GM12878 (cell line): ENCODE measurements around the gene MAML2.

Experiments
- CHD2 ChIP-seq: IDR thresholded peaks from 2 replicates; pipeline ENCODE4 v1.6.1; 2011; ENCODE audit warnings: low read depth, low read length, improper control_type of control experiment, borderline replicate concordance
- CHD4 ChIP-seq: fragments of 200-600 bp; sonication (generic); IDR thresholded peaks from 2 replicates; pipeline ENCODE4 v1.6.1; 2016; ENCODE audit warnings: mild to moderate bottlenecking
- CTCF ChIP-seq, 3 experiments: IDR thresholded peaks in 2 of 3; conservative IDR thresholded peaks in 1 of 3; 2 replicates each; pipeline ENCODE4 v1.5.1; 2011; ENCODE audit warnings: low read depth in 3 of 3, low read length in 3 of 3, mild to moderate bottlenecking in 3 of 3, control low read depth in 2 of 3, moderate library complexity in 2 of 3, inconsistent platforms in 1 of 3, mixed read lengths in 1 of 3; ENCODE audit not compliant: control insufficient read depth in 2 of 3, insufficient read depth in 1 of 3; ENCODE audit errors: extremely low read depth in 1 of 3
- HCFC1 ChIP-seq: fragments of 150-350 bp; IDR thresholded peaks from 2 replicates; pipeline ENCODE4 v1.6.1; 2014; ENCODE audit warnings: low read length
- NFIC ChIP-seq: IDR thresholded peaks from 2 replicates; pipeline ENCODE4 v1.6.1; 2012; ENCODE audit warnings: low read depth, mild to moderate bottlenecking, inconsistent platforms, low read length, moderate library complexity
- SUZ12 ChIP-seq: fragments of 200-600 bp; sonication (generic); IDR thresholded peaks from one replicate; pipeline ENCODE4 v1.6.1; 2018; ENCODE audit warnings: antibody characterized with exemption, mild to moderate bottlenecking; ENCODE audit not compliant: unreplicated experiment

GRCh38 chr11:96294289-96294688, 48.7 kb downstream of the MAML2 start:
- TF ChIP-seq SUZ12: no peak
- TF ChIP-seq CHD4: no peak
- no peak for TF ChIP-seq CHD2
- TF ChIP-seq CTCF (IDR thresholded peaks at IDR 0.05 in 2 of 3, conservative IDR thresholded peaks at IDR 0.05 in 1 of 3; ENCODE audit: control insufficient read depth in 2 of 3, extremely low read depth in 1 of 3, insufficient read depth in 1 of 3, low read depth in 3 of 3, low read length in 3 of 3): no peak
- TF ChIP-seq NFIC: no peak
- TF ChIP-seq HCFC1: no peak
